ENCODE results near the gene PEX1. TPM values are rescaled to one million over a fixed set of nuclear protein-coding genes. Genes with fewer than 3 reads are reported as not detected.
"Not testable (repeated sequence)": the region's sequence is repeated elsewhere in the genome, so short reads cannot be mapped to it uniquely, and the experiment has no call there.

The PEX1 gene
- total RNA-seq (2014; rRNA removed; shearing (Covaris generic)), result 11.6 and 13.2 TPM in 2 replicates

GRCh38 chr7:92528188-92528957, at the start of gene PEX1, which contains the start of gene RBM48:
Gene PEX1 (minus strand): TSS chr7:92528520. CDS start chr7:92528435, 85 bp downstream.
Gene RBM48 (plus strand): TSS chr7:92528795. CDS start chr7:92528814, 19 bp downstream.
- DNase-seq (ENCODE audit: low read depth), result peak; percentile 99

- no peak for DNase-seq (ENCODE audit: low read depth)
Observed at GRCh38 chr7:92576296-92576695, 48.0 kb upstream of the PEX1 start.

- DNase-seq (ENCODE audit: low read depth), result no peak
Observed at GRCh38 chr7:92569137-92569536, 40.8 kb upstream of the PEX1 start.

- DNase-seq (ENCODE audit: low read depth), result peak; percentile 33
Observed at GRCh38 chr7:92567460-92567859, 39.1 kb upstream of the PEX1 start.

GRCh38 chr7:92563345-92563744, 35.0 kb upstream of the PEX1 start:
- DNase-seq (ENCODE audit: low read depth), result no peak

GRCh38 chr7:92560602-92561001, 32.3 kb upstream of the PEX1 start:
- DNase-seq (ENCODE audit: low read depth), result no peak

GRCh38 chr7:92557808-92558362, 29.6 kb upstream of the PEX1 start:
- no peak for DNase-seq (ENCODE audit: low read depth)

GRCh38 chr7:92557249-92557648, 28.9 kb upstream of the PEX1 start:
- no peak for DNase-seq (ENCODE audit: low read depth)

- DNase-seq (ENCODE audit: low read depth), result no peak
Observed at GRCh38 chr7:92550194-92550593, 21.9 kb upstream of the PEX1 start.

- DNase-seq (ENCODE audit: low read depth), result no peak
Observed at GRCh38 chr7:92547579-92547978, 19.3 kb upstream of the PEX1 start.

GRCh38 chr7:92546856-92547497, 18.7 kb upstream of the PEX1 start:
- DNase-seq (ENCODE audit: low read depth), result no peak

GRCh38 chr7:92545116-92545515, 16.8 kb upstream of the PEX1 start:
- DNase-seq (ENCODE audit: low read depth), result not testable (repeated sequence)

GRCh38 chr7:92543542-92543941, 15.2 kb upstream of the PEX1 start:
- DNase-seq (ENCODE audit: low read depth), result not testable (repeated sequence)

- no peak for DNase-seq (ENCODE audit: low read depth)
Observed at GRCh38 chr7:92534572-92534971, 6.3 kb upstream of the PEX1 start.

- no peak for DNase-seq (ENCODE audit: low read depth)
Observed at GRCh38 chr7:92528958-92529264, 591 bp upstream of the PEX1 start.

- peak; percentile 62 for DNase-seq (ENCODE audit: low read depth)
Observed at GRCh38 chr7:92527300-92528187, 776 bp downstream of the PEX1 start.

- DNase-seq (ENCODE audit: low read depth), result no peak
Observed at GRCh38 chr7:92523110-92523509, 5.2 kb downstream of the PEX1 start.

GRCh38 chr7:92520024-92520423, 8.3 kb downstream of the PEX1 start:
- DNase-seq (ENCODE audit: low read depth), result no peak

- DNase-seq (ENCODE audit: low read depth), result peak; percentile 4
Observed at GRCh38 chr7:92517631-92518030, 10.7 kb downstream of the PEX1 start.

GRCh38 chr7:92513167-92513902, 15.0 kb downstream of the PEX1 start:
- DNase-seq (ENCODE audit: low read depth), result no peak

- DNase-seq (ENCODE audit: low read depth), result no peak
Observed at GRCh38 chr7:92508946-92509345, 19.4 kb downstream of the PEX1 start.

All from RPMI7951 (cell line).